Activated CD4-positive, CD25-positive, alpha-beta regulatory T cell treated with anti-CD3 and anti-CD28 coated beads, Interleukin-2, amount 50 U/mL, for 16 hours (primary cell): ENCODE measurements around the gene COX4I1.

Experiments used
- DNase-seq: peaks from one replicate; pipeline ENCODE4 v3.0.0-alpha.2; 2020; ENCODE audit warnings: low read depth, low spot score

COX4I1 gene

GRCh38 chr16:85840801-85841200 lies 41.3 kb downstream of the COX4I1 start:
- DNase-seq = no peak

- DNase-seq = no peak
Observed at GRCh38 chr16:85842435-85842834, 42.9 kb downstream of the COX4I1 start.

GRCh38 chr16:85842848-85843247 lies 43.4 kb downstream of the COX4I1 start:
- no peak for DNase-seq

DNA sequence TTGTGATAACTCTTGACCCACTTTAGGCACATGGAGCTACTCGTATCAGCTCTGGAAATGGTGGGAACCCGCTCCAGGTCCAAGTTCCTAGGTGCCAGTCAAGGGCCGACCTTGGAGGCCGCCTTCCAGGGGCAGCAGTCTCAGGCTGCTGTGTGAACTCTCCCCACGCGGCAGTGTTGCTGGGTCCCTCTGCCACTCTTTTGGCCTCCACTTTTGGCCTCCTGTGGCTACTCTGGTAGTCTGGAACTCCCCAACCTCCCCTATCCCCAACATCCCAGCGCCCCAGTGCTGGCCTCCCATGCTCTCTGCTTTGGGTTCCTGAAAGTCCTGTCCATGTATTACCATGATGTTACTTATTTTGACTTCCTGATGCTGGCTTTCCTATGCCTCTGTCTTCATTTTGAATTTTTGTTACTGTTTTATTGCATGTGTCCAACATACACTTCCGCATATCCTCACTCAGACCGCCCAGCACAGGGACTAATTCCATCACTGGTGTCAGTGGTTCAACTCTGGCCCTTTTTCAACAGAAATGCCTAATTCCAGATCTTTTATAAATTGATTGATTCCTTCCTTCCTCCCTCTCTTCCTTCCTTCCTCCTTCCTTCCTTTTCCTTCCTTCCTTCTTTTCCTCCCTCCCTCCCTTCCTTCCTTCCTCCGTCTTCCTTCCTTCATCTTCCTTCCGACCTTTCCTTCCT lies 44.1 kb downstream of the COX4I1 start:
- DNase-seq = no peak

DNA sequence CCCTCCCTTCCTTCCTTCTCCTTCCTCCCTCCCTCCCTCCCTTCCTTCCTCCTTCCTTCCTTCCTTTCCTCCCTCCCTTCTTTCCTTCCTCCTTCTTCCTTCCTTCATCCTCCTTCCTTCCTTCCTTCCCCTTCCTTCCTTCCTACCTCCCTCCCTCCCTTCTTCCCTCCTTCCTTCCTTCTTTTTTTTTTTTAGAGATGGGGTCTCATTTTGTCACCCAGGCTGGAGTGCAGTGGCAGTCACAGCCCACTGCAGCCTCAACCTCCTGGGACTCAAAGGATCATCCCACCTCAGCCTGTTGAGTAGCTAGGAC lies 44.6 kb downstream of the COX4I1 start:
- no peak for DNase-seq

GRCh38 chr16:85844786-85845185 lies 45.3 kb downstream of the COX4I1 start:
- DNase-seq = no peak

- no peak for DNase-seq
Observed at GRCh38 chr16:85845266-85845665, 45.8 kb downstream of the COX4I1 start.

- no peak for DNase-seq
Observed at GRCh38 chr16:85846461-85846860, 47.0 kb downstream of the COX4I1 start.

DNA sequence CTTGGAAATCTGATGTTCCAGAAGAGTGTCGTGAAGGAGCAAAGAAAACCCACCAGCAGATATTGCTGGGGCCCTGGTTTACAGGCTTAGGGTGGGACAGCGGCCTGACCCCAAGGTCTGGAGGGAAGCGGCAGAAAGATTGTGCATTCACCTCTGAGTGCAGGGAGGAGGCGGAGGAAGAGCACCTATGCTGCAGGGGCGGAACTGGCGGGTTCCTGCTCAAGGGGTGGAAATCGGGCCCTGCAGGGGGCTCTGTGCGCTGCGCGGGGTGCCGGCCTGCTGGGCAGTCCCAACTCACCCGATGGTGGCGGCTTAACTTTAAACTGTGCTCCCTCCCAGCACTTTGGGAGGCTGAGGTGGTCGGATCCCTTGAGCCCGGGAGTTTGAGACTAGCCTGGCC lies 47.5 kb downstream of the COX4I1 start:
- DNase-seq = no peak

DNA sequence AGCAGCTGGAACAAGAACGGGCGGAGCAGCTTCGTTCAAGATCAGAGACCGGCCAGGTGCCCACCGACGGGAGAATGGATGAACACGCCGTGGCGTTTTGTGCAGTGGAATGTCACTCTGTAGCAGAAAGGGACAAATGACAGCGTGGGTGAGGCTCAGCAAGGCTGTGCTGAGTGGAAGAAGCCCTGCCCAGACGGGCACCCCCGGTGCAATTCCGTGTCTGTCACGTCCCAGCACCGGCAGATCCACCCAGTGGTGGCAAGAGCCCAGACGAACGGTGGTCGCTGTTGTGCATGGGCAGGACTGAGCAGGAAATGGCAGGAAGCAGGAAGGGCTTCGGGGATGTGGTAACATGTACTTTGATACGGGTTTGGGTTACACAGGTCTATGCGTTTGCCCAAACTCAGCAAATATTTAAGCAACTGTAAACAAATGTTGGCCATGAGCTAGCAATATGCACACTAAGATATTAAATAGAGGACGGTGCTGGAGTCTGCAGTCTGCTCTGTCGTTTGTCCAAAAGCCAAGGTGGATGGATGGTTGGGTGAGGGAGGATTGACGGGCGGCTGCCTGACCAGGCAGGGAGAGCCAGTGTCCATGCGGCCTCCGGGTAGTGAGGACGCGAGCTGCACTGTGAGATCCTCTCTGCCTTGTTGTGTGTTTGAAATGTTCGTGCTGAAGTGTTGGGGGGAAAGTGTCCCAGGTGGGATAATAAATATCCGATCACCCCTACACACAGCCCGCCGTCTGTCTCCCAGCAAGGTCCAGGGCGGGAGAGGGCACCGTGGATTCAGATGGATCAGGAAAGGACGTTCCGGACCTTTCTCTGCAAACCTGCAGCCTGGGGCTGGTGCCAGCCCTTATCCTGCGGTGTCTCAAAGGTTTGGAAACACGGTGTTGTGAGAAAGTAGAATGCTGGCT lies 48.4 kb downstream of the COX4I1 start:
- no peak for DNase-seq

DNA sequence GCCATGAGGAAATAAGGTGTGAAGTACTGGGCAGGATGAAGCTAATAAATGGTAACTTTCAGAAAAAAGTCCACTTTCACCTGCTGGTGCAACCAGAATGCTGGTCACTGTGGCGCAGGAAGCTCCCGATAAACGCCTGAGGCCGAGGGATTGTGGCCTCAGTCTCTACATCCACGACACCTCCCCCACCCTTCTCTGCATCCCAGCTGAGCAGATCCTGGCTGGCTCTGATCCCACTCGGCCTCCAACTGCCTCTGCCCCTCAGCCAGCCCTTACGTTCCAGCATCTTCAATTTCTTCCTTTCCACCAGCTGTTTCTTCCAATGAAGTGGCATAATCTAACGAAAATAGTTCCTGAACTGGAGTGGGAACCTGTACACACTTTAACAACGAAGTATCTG lies 49.5 kb downstream of the COX4I1 start:
- no peak for DNase-seq

GRCh38 chr16:85849388-85849787 lies 49.9 kb downstream of the COX4I1 start:
- no peak for DNase-seq

DNA sequence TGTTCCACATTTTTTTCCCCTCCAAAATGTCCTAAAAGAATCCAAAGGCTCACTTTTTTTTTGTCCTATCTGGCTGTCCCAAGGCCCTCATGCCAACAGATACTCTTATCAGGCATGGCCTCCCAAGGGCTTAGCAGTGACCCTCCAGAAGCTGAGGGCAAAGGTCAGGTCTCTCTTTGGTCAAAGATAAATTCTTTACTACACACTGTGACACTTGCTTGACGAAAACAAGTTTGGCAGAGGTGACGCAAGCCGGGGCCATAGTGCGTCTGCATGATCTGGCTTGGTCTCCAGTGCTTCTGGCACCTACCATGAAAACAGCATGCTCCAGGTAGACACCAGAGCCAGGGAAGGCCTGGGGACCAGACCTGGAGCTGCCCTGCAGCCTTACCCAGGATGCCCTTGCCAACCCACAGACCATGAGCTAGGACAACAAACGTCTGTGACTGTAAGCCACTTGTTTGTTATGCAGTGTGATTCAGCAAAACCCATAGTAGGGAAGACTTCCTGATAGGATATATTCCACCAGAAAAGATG lies 50.9 kb downstream of the COX4I1 start:
- no peak for DNase-seq

DNA sequence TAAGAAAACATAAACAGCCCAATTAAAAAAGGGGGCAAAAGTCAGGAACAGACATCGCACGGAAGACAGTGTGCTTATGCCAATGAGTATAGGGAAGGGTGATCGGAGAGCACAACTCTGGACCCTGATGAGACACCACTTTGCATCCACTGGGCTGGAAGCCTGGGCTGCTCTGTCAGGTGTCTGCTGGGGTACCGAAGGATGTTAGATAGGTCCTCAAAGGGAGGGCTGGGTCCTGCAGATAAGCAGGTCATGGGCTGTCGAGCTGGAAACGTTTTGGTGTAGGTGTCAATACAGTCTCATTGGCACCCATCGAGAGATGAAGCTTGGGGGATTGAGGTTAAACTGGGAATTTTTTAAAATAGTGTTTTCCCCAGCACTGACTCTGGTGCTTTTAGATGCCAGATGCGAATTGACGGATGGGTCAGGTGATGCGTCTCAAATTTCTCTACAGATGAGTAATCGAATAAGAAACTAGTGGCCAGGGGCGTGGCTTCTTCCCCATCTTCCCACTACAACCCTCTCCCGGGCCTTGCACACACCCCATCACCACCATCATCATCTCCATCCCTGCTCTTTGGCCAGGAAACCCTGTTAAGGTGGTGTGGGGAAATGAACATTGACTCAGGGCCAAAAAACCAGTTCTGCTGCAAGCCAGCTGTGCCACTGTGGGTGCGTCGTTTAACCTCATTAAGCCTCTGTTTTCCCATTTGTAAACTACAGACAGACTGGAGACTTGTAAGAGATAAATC lies 51.7 kb downstream of the COX4I1 start:
- no peak for DNase-seq

DNA sequence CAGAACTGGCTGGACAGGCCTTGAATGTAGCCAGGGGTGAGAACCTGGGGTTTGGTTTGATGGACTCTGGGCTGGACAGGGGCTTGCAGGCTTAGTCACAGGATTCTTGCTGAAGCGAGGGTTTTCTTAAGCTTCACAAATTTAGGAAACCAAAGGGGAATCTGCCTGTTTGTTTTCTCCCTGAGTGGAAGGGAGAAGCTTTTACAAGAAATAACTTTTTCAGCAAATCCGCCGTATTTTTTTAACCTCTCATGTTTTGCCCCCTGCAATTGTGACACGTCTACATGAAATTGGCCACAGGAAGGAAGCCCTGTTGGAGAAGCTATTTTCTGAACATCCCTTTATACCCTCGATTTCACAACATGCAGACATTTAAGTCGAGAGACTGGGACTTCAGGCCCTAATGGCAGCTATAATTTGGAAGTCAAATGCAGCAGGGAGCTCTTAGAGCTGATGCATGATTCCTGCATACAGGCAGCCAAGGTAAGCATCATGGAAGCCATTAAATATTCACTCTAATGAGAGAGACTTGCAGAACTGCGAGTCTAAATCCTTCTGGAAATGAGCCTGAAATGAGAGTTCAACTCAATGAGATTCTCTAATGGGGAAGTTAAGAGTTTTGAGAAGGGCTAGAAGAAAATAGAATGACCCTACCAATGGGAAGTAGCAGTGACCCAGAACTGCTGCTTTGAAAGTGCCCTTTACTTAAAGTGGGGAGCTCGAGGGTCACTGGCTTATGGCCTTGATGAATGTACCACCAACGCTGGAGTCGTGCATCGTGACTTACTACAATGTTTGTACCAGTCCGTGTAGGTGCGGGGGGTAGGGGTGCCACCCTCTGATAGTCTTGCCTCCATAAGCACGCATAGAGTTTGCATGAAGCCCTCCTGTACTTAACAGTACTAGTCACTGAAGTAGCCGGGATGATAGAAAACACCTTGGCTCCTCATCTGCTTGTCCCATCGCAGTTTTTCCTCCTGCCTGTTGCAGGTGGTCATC lies 54.4 kb downstream of the COX4I1 start:
- no peak for DNase-seq

DNA sequence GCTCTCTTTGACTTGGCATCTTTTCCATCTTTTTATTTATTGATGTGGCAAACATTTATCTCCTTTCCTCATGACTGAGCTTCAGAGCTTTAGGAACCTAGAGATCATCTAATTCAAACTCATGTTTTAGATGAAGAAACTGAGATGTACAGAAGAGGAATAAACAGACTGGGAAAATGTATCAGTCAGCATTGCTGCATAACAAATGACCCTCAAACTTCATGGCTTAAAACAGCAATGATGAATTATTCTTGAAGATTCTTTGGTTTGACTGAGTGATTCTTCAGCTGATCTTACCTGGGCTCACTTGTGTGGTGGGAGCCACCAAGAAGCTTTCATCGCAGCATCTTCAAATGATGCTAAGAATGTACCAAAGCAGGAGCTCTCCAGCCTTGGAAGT lies 55.4 kb downstream of the COX4I1 start:
- no peak for DNase-seq

DNA sequence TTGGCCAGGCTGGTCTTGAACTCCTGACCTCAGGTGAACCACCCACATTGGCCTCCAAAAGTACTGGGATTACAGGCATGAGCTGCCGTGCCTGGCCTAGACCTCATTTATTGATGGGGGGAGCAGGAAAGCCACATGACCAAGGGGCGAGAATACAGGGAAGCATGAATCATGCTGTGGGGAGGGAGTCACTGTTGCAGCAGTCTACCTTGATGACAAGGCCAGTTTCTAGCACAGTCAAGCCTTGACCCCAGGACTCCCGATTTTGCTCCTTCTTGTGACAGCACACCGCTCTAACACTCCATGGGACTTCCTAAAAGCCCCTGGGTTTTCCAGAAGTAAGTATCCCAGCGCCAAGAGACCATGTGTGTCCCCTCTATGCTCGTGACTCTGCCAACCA lies 56.6 kb downstream of the COX4I1 start:
- no peak for DNase-seq

DNA sequence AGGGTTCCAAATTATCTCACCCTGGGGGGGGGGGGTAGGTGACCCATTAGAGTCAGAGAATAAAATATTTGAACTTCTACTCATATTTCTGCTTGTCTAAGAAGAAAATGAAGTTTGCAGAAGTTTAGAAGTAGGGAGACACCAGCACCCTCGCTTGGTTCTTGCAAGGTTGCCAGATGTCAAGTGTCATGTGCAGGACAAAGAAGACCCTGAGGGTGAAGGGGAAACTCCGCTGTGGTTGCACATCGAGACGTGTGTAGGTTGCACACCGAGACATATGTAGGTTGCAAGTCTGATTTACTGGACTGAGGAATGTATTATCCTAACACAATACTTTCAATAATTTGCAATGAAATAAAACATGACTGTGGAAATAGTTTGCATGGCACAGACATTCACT lies 57.1 kb downstream of the COX4I1 start:
- no peak for DNase-seq
